Endothelial cell of umbilical vein (primary cell): ENCODE measurements around the gene ABCA2. TPM values are rescaled to one million over a fixed set of nuclear protein-coding genes. Genes with fewer than 3 reads are reported as not detected.

Source experiments
- BruUV-seq: library from RNA; stranded (reverse); fragments of 400-500 nt; replicated peaks from 2 replicates; lab custom pipeline; 2021; lab: Mats Ljungman, UMichigan
- CTCF ChIA-PET: fragments of 300-600, 350-600 bp; sonication (Branson Sonifier 250); formaldehyde crosslinking; loops from one replicate; lab custom pipeline; 2021; ENCODE audit warnings: antibody characterized with exemption, inconsistent platforms; lab: Charles Lee
- POLR2A ChIA-PET: fragments of 300-600, 350-600 bp; sonication (Branson Sonifier 250); formaldehyde crosslinking; loops from one replicate; lab custom pipeline; 2021; ENCODE audit warnings: antibody characterized with exemption, inconsistent platforms; lab: Charles Lee
- DNase-seq: peaks from one replicate; pipeline ENCODE4 v3.0.0-alpha.2; 2011; ENCODE audit warnings: low read depth, low spot score
- FAIRE-seq: peaks from 2 replicates; lab custom pipeline; 2011; peaks lifted over from hg19 to GRCh38; lab: Jason Lieb, UNC
- H2AFZ ChIP-seq: 2 replicates; pipeline ENCODE4 v1.6.0; 2012; ENCODE audit warnings: low read depth, low read length, control low read depth, inconsistent platforms
- H3K27ac ChIP-seq: 2 replicates; pipeline ENCODE4 v1.5.1; 2011; ENCODE audit warnings: low read depth, mild to moderate bottlenecking, control low read depth, low read length, moderate library complexity; ENCODE audit not compliant: insufficient read depth
- H3K27me3 ChIP-seq, 2 experiments: 2 replicates each; pipeline versions ENCODE4 v1.6.0 to v1.6.1; 2011; ENCODE audit warnings: low read length in 2 of 2, mixed read lengths in 1 of 2; ENCODE audit not compliant: control insufficient read depth in 2 of 2, insufficient read depth in 2 of 2
- H3K36me3 ChIP-seq, 2 experiments: 2 replicates in 1 of 2; 3 replicates in 1 of 2; pipeline ENCODE4 v1.5.1; 2011; ENCODE audit warnings: low read length in 2 of 2, mild to moderate bottlenecking in 1 of 2, moderate library complexity in 1 of 2; ENCODE audit not compliant: control insufficient read depth in 2 of 2, insufficient read depth in 2 of 2; ENCODE audit errors: extremely low read depth in 1 of 2
- H3K4me1 ChIP-seq: 3 replicates; pipeline ENCODE4 v1.5.1; 2011; ENCODE audit warnings: mild to moderate bottlenecking, low read length; ENCODE audit not compliant: control insufficient read depth, insufficient read depth; ENCODE audit errors: extremely low read depth
- H3K4me2 ChIP-seq: 2 replicates; pipeline ENCODE4 v1.6.1; 2011; ENCODE audit warnings: low read length, control low read depth, mixed read lengths; ENCODE audit not compliant: insufficient read depth
- H3K4me3 ChIP-seq, 3 experiments: fragments of 200-600 bp in 1 of 3; sonication (generic), shearing (Covaris generic) in 1 of 3; replicated peaks in 1 of 3; 2 replicates each; pipeline ENCODE4 v1.5.1; 2011 to 2016; ENCODE audit warnings: control low read depth in 3 of 3, low read length in 3 of 3, mild to moderate bottlenecking in 2 of 3, inconsistent platforms in 1 of 3, low read depth in 1 of 3, moderate library complexity in 1 of 3; ENCODE audit not compliant: insufficient read depth in 1 of 3
- H3K79me2 ChIP-seq: 2 replicates; pipeline ENCODE4 v1.6.0; 2012; ENCODE audit warnings: low read length, inconsistent platforms; ENCODE audit not compliant: control insufficient read depth, insufficient read depth
- H3K9ac ChIP-seq: replicated peaks from 2 replicates; pipeline ENCODE3; 2011; ENCODE audit warnings: low read length, control low read depth; ENCODE audit not compliant: insufficient read depth; ENCODE audit errors: extremely low read depth
- H3K9me1 ChIP-seq: replicated peaks from 3 replicates; pipeline ENCODE4 v1.6.0; 2011; ENCODE audit warnings: mild to moderate bottlenecking, low read length; ENCODE audit not compliant: control insufficient read depth, insufficient read depth; ENCODE audit errors: extremely low read depth
- H3K9me3 ChIP-seq: replicated peaks from 2 replicates; pipeline ENCODE4 v1.5.1; 2012; ENCODE audit warnings: low read length, inconsistent platforms; ENCODE audit not compliant: control insufficient read depth, insufficient read depth
- H4K20me1 ChIP-seq: replicated peaks from 2 replicates; pipeline ENCODE3; 2011; ENCODE audit warnings: mild to moderate bottlenecking, low read length; ENCODE audit not compliant: control insufficient read depth, insufficient read depth; ENCODE audit errors: extremely low read depth
- CTCF ChIP-seq, 2 donors: IDR thresholded peaks; 1 replicate in 1 of 2; 2 replicates in 1 of 2; pipeline ENCODE4 v1.5.1; 2011; ENCODE audit warnings: low read length in 2 of 2, mild to moderate bottlenecking in 2 of 2, moderate library complexity in 2 of 2, control low read depth in 1 of 2, inconsistent platforms in 1 of 2, low read depth in 1 of 2; ENCODE audit not compliant: insufficient read depth in 1 of 2; ENCODE audit errors: extremely low read depth in 1 of 2
- EZH2 ChIP-seq: IDR thresholded peaks from 2 replicates; pipeline ENCODE4 v1.6.1; 2012; ENCODE audit warnings: borderline replicate concordance, low read depth, mild to moderate bottlenecking, moderate library complexity, low read length, inconsistent platforms; ENCODE audit not compliant: severe bottlenecking
- FOS ChIP-seq: IDR thresholded peaks from 2 replicates; pipeline ENCODE4 v1.6.1; 2011; ENCODE audit warnings: mild to moderate bottlenecking, low read length, moderate library complexity, borderline replicate concordance; ENCODE audit not compliant: insufficient read depth
- GATA2 ChIP-seq: IDR thresholded peaks from 2 replicates; pipeline ENCODE4 v1.7.0; 2011; ENCODE audit warnings: low read depth, mild to moderate bottlenecking, moderate library complexity, mixed read lengths, low read length; ENCODE audit not compliant: insufficient read length, insufficient read depth
- JUN ChIP-seq: IDR thresholded peaks from 2 replicates; pipeline ENCODE4 v1.6.1; 2011; ENCODE audit warnings: borderline replicate concordance, low read depth; ENCODE audit not compliant: insufficient read length, insufficient read depth
- MYC ChIP-seq: IDR thresholded peaks from one replicate; pipeline ENCODE4 v1.6.1; 2011; ENCODE audit warnings: mild to moderate bottlenecking, low read depth, low read length
- POLR2A ChIP-seq: IDR thresholded peaks from 2 replicates; pipeline ENCODE4 v1.6.1; 2012; ENCODE audit warnings: low read depth, mild to moderate bottlenecking, control low read depth, low read length
- POLR2AphosphoS5 ChIP-seq: IDR thresholded peaks from 2 replicates; pipeline ENCODE4 v1.6.1; 2012; ENCODE audit warnings: low read depth, mild to moderate bottlenecking, control low read depth, low read length, moderate library complexity; ENCODE audit not compliant: insufficient read depth
- dilution Hi-C: fragments of 300-500 bp; cut with MboI; formaldehyde crosslinking; loops from one replicate; pipeline ENCODE4 v1.15.0; 2019; ENCODE audit warnings: low sequenced_read_pairs; ENCODE audit not compliant: extremely low pct_ligation_motif_present
- intact Hi-C: fragments of 100-400 bp; cut with micrococcal nuclease; formaldehyde crosslinking; loops from one replicate; pipeline ENCODE4 v1.10.0; 2022
- polyA plus RNA-seq, 4 experiments: library from polyadenylated mRNA; depleted of rRNA in 3 of 4; stranded (reverse) in 3 of 4; unstranded in 1 of 4; fragments of >200 nt; gene quantifications; 2 replicates each; pipeline versions ENCODE4 v1.2.1 to v1.2.3, GENCODE V29; 2011 to 2012; ENCODE audit warnings: missing spikeins in 1 of 4
- total RNA-seq: library from RNA; stranded (reverse); gene quantifications from 2 replicates; pipeline ENCODE4 v1.2.3, GENCODE V29; 2021

ABCA2 gene
- total and polyA plus RNA-seq, 2 donors (not counting 3 experiments of a cell fraction or from before 2014, with no cell fraction given): 20.0 to 29.1 TPM

GRCh38 chr9:137044037-137044436 is 16.0 kb upstream of the ABCA2 start:
- POLR2A ChIA-PET: no interaction called here
- no peak overlapping the region for H3K9ac ChIP-seq

More at GRCh38 chr9:137044037-137044436, 16.0 kb upstream of the ABCA2 start:
- peak overlapping the region in 1 of 3 experiments; percentile 54 for H3K4me3 ChIP-seq
- DNase-seq: no peak
- FAIRE-seq: no peak
- peaks cover 41% of the 10 kb centered on the region for H3K4me1 ChIP-seq
- CTCF ChIA-PET: interaction anchor here (1.6 to 5.2 kb wide), 5 partner anchors 8 to 96 kb away, joined by 4 to 58 read pairs (median 8); no protein-coding TSS in a partner anchor
- no peak overlapping the region for H3K27ac ChIP-seq
- H3K27me3 ChIP-seq: no peaks in the 10 kb centered on the region
- TF ChIP-seq JUN (no peak), CTCF (IDR thresholded peaks at IDR 0.05; ENCODE audit: extremely low read depth in 1 of 2, insufficient read depth in 1 of 2, low read depth in 1 of 2, low read length in 2 of 2) (no peak), POLR2A (no peak), EZH2 (no peak), FOS (no peak), GATA2 (no peak), MYC (no peak), POLR2AphosphoS5 (no peak)
- H3K9me3 ChIP-seq: no peaks in the 10 kb centered on the region
- no peaks in the 10 kb centered on the region for H4K20me1 ChIP-seq
- dilution Hi-C loops (no loop called here), intact Hi-C loops (loop anchor here (2.0 kb wide), 1 partner anchor 15 kb away; the partner anchor contains the start of gene ABCA2)
- BruUV-seq: no TSS peak
- peaks cover 33% of the 10 kb centered on the region for H3K79me2 ChIP-seq
- no peak overlapping the region for H2AFZ ChIP-seq
- H3K4me2 ChIP-seq: peak overlapping the region; percentile 56
- no peaks in the 10 kb centered on the region for H3K9me1 ChIP-seq
- peaks cover 0 to 13% of the 10 kb centered on the region in 2 experiments for H3K36me3 ChIP-seq
